ENCODE measurements around the gene SLC25A13.

GRCh38 chr7:96243241-96243640 is 78.7 kb downstream of the SLC25A13 start:
- TF ChIP-seq EZH2 (IDR thresholded peaks at IDR 0.05; ENCODE audit: insufficient read depth, poor library complexity, severe bottlenecking) (no peak), EZH2phosphoT487 (IDR thresholded peaks at IDR 0.05; ENCODE audit: insufficient read depth, low read depth) (no peak)
